Measurements from ENCODE around the gene OR51Q1. TPM values are rescaled to one million over a fixed set of nuclear protein-coding genes. Genes with fewer than 3 reads are reported as not detected.

Gene OR51Q1
- total RNA-seq (not detected), total RNA-seq (0 reads per million in 2 donors)

- H3K4me1 Mint-ChIP-seq = no peaks in the 10 kb centered on the region
- DNase-seq (no peak), ATAC-seq (no peak)
- no peaks in the 10 kb centered on the region for H3K9me3 ChIP-seq (ENCODE audit: control insufficient read depth, low read length, poor library complexity, severe bottlenecking)
- H3K27ac Mint-ChIP-seq = no peak within 1 kb of the TSS
- no peaks in the 10 kb centered on the region for H3K36me3 Mint-ChIP-seq (ENCODE audit: low read depth)
- H3K4me3 Mint-ChIP-seq = no peak within 1 kb of the TSS
- peaks cover 27% of the 10 kb centered on the region for H3K27me3 Mint-ChIP-seq
These were observed at the start of gene OR51Q1 for GRCh38 chr11:5421811-5422210. Gene OR51Q1 (plus strand): TSS chr11:5422111. CDS start chr11:5422201, 90 bp downstream.

GRCh38 chr11:5380740-5381342 lies 41.1 kb upstream of the OR51Q1 start:
- ATAC-seq (no peak), DNase-seq (no peak)
- H3K9me3 ChIP-seq (ENCODE audit: control insufficient read depth, low read length, poor library complexity, severe bottlenecking) = no peaks in the 10 kb centered on the region
- H3K4me1 Mint-ChIP-seq = no peaks in the 10 kb centered on the region
- peaks cover 15% of the 10 kb centered on the region for H3K27me3 Mint-ChIP-seq
- H3K36me3 Mint-ChIP-seq (ENCODE audit: low read depth) = no peaks in the 10 kb centered on the region
- no peak overlapping the region for H3K27ac Mint-ChIP-seq
- H3K4me3 Mint-ChIP-seq = no peak overlapping the region

GRCh38 chr11:5383576-5383975 lies 38.3 kb upstream of the OR51Q1 start, which contains the start of gene OR51M1:
Gene OR51M1 (plus strand): TSS chr11:5383812. CDS start chr11:5389399, 5,587 bp downstream.
- Mint-ChIP-seq H3K4me3 (no peak within 1 kb of the TSS), H3K27ac (no peak within 1 kb of the TSS), H3K4me1 (no peaks in the 10 kb centered on the region), H3K27me3 (peaks cover 15% of the 10 kb centered on the region), H3K36me3 (ENCODE audit: low read depth) (no peaks in the 10 kb centered on the region)
- ATAC-seq (no peak), DNase-seq (no peak)
- H3K9me3 ChIP-seq (ENCODE audit: control insufficient read depth, low read length, poor library complexity, severe bottlenecking) = no peaks in the 10 kb centered on the region

GRCh38 chr11:5384335-5384734 lies 37.6 kb upstream of the OR51Q1 start:
- Mint-ChIP-seq H3K4me3 (no peak overlapping the region), H3K4me1 (no peaks in the 10 kb centered on the region), H3K27ac (no peak overlapping the region), H3K36me3 (ENCODE audit: low read depth) (no peaks in the 10 kb centered on the region), H3K27me3 (peaks cover 15% of the 10 kb centered on the region)
- DNase-seq (no peak), ATAC-seq (no peak)
- H3K9me3 ChIP-seq (ENCODE audit: control insufficient read depth, low read length, poor library complexity, severe bottlenecking) = no peaks in the 10 kb centered on the region

GRCh38 chr11:5390210-5390609 lies 31.7 kb upstream of the OR51Q1 start:
- Mint-ChIP-seq H3K4me1 (no peaks in the 10 kb centered on the region), H3K4me3 (no peak overlapping the region), H3K36me3 (ENCODE audit: low read depth) (no peaks in the 10 kb centered on the region), H3K27me3 (peaks cover 20% of the 10 kb centered on the region), H3K27ac (no peak overlapping the region)
- no peak for ATAC-seq
- DNase-seq = no peak
- H3K9me3 ChIP-seq (ENCODE audit: control insufficient read depth, low read length, poor library complexity, severe bottlenecking) = no peaks in the 10 kb centered on the region

GRCh38 chr11:5394091-5394490 lies 27.8 kb upstream of the OR51Q1 start:
- DNase-seq (no peak), ATAC-seq (no peak)
- Mint-ChIP-seq H3K4me3 (no peak overlapping the region), H3K27ac (no peak overlapping the region), H3K27me3 (peaks cover 21% of the 10 kb centered on the region), H3K36me3 (ENCODE audit: low read depth) (no peaks in the 10 kb centered on the region), H3K4me1 (no peaks in the 10 kb centered on the region)
- no peaks in the 10 kb centered on the region for H3K9me3 ChIP-seq (ENCODE audit: control insufficient read depth, low read length, poor library complexity, severe bottlenecking)

- DNase-seq (no peak), ATAC-seq (no peak)
- H3K4me1 Mint-ChIP-seq = no peaks in the 10 kb centered on the region
- H3K36me3 Mint-ChIP-seq (ENCODE audit: low read depth) = no peaks in the 10 kb centered on the region
- H3K27ac Mint-ChIP-seq = no peak overlapping the region
- H3K27me3 Mint-ChIP-seq = peaks cover 10% of the 10 kb centered on the region
- H3K9me3 ChIP-seq (ENCODE audit: control insufficient read depth, low read length, poor library complexity, severe bottlenecking) = no peaks in the 10 kb centered on the region
- no peak overlapping the region for H3K4me3 Mint-ChIP-seq
These were observed 23.0 kb upstream of the OR51Q1 start for GRCh38 chr11:5398936-5399335.

- Mint-ChIP-seq H3K4me3 (no peak overlapping the region), H3K4me1 (no peaks in the 10 kb centered on the region), H3K27me3 (peaks cover 25% of the 10 kb centered on the region), H3K27ac (no peak overlapping the region), H3K36me3 (ENCODE audit: low read depth) (no peaks in the 10 kb centered on the region)
- no peak for ATAC-seq
- no peak for DNase-seq
- H3K9me3 ChIP-seq (ENCODE audit: control insufficient read depth, low read length, poor library complexity, severe bottlenecking) = no peaks in the 10 kb centered on the region
These were observed 16.7 kb upstream of the OR51Q1 start for GRCh38 chr11:5405173-5405572.

GRCh38 chr11:5420993-5421392 lies 918 bp upstream of the OR51Q1 start:
- DNase-seq (no peak), ATAC-seq (no peak)
- Mint-ChIP-seq H3K4me1 (no peaks in the 10 kb centered on the region), H3K27ac (no peak overlapping the region), H3K27me3 (peaks cover 23% of the 10 kb centered on the region), H3K4me3 (no peak overlapping the region), H3K36me3 (ENCODE audit: low read depth) (no peaks in the 10 kb centered on the region)
- no peaks in the 10 kb centered on the region for H3K9me3 ChIP-seq (ENCODE audit: control insufficient read depth, low read length, poor library complexity, severe bottlenecking)

GRCh38 chr11:5423131-5423530 lies 1.2 kb downstream of the OR51Q1 start:
- no peak for ATAC-seq
- H3K4me1 Mint-ChIP-seq = no peaks in the 10 kb centered on the region
- H3K9me3 ChIP-seq (ENCODE audit: control insufficient read depth, low read length, poor library complexity, severe bottlenecking) = no peaks in the 10 kb centered on the region
- no peak overlapping the region for H3K27ac Mint-ChIP-seq
- H3K27me3 Mint-ChIP-seq = peaks cover 32% of the 10 kb centered on the region
- H3K4me3 Mint-ChIP-seq = no peak overlapping the region
- no peaks in the 10 kb centered on the region for H3K36me3 Mint-ChIP-seq (ENCODE audit: low read depth)
- no peak for DNase-seq

- H3K9me3 ChIP-seq (ENCODE audit: control insufficient read depth, low read length, poor library complexity, severe bottlenecking) = no peaks in the 10 kb centered on the region
- no peaks in the 10 kb centered on the region for H3K4me1 Mint-ChIP-seq
- no peak within 1 kb of the TSS for H3K4me3 Mint-ChIP-seq
- no peak for ATAC-seq
- peaks cover 24% of the 10 kb centered on the region for H3K27me3 Mint-ChIP-seq
- H3K27ac Mint-ChIP-seq = no peak within 1 kb of the TSS
- no peak for DNase-seq
- H3K36me3 Mint-ChIP-seq (ENCODE audit: low read depth) = peaks cover 2% of the 10 kb centered on the region
These were observed 19.5 kb downstream of the OR51Q1 start, which contains the start of gene OR51I1 for GRCh38 chr11:5441414-5441813. Gene OR51I1 (minus strand): TSS chr11:5441514. CDS start chr11:5441514, 0 bp downstream.

- Mint-ChIP-seq H3K36me3 (ENCODE audit: low read depth) (peaks cover 2% of the 10 kb centered on the region), H3K27me3 (peaks cover 22% of the 10 kb centered on the region), H3K4me1 (no peaks in the 10 kb centered on the region), H3K4me3 (no peak overlapping the region), H3K27ac (no peak overlapping the region)
- ATAC-seq (no peak), DNase-seq (no peak)
- H3K9me3 ChIP-seq (ENCODE audit: control insufficient read depth, low read length, poor library complexity, severe bottlenecking) = no peaks in the 10 kb centered on the region
These were observed 22.0 kb downstream of the OR51Q1 start for GRCh38 chr11:5443835-5444393.

GRCh38 chr11:5449023-5449422 lies 27.1 kb downstream of the OR51Q1 start, which contains the start of gene OR51I2:
Gene OR51I2 (plus strand): TSS chr11:5449323. CDS start chr11:5453489, 4,166 bp downstream.
- H3K27ac Mint-ChIP-seq = no peak within 1 kb of the TSS
- no peak within 1 kb of the TSS for H3K4me3 Mint-ChIP-seq
- no peaks in the 10 kb centered on the region for H3K4me1 Mint-ChIP-seq
- H3K27me3 Mint-ChIP-seq = peaks cover 39% of the 10 kb centered on the region
- DNase-seq (no peak), ATAC-seq (no peak)
- H3K36me3 Mint-ChIP-seq (ENCODE audit: low read depth) = no peaks in the 10 kb centered on the region
- H3K9me3 ChIP-seq (ENCODE audit: control insufficient read depth, low read length, poor library complexity, severe bottlenecking) = no peaks in the 10 kb centered on the region

GRCh38 chr11:5449432-5449831 lies 27.5 kb downstream of the OR51Q1 start:
- no peak for ATAC-seq
- H3K27ac Mint-ChIP-seq = no peak overlapping the region
- DNase-seq = no peak
- no peaks in the 10 kb centered on the region for H3K9me3 ChIP-seq (ENCODE audit: control insufficient read depth, low read length, poor library complexity, severe bottlenecking)
- no peak overlapping the region for H3K4me3 Mint-ChIP-seq
- H3K4me1 Mint-ChIP-seq = no peaks in the 10 kb centered on the region
- no peaks in the 10 kb centered on the region for H3K36me3 Mint-ChIP-seq (ENCODE audit: low read depth)
- peaks cover 43% of the 10 kb centered on the region for H3K27me3 Mint-ChIP-seq

Measured in T-helper 17 cell (primary cell).